OCI-LY1 (cell line): ENCODE results near the gene PRMT2.

Experiments
- H2AFZ ChIP-seq: fragments of 200-600 bp; sonication (generic), shearing (Covaris generic); 2 replicates; pipeline ENCODE4 v1.6.0; 2014; ENCODE audit warnings: antibody characterized with exemption, mild to moderate bottlenecking, low read length
- H3F3A ChIP-seq: fragments of 200-600 bp; sonication (generic), shearing (Covaris generic); 2 replicates; pipeline ENCODE4 v1.6.0; 2014; ENCODE audit warnings: mild to moderate bottlenecking, antibody characterized with exemption, low read length, moderate library complexity; ENCODE audit not compliant: insufficient read depth
- H3K27ac ChIP-seq: fragments of 200-600 bp; sonication (generic); 2 replicates; pipeline ENCODE4 v1.5.1; 2014; ENCODE audit warnings: low read length, mixed run types, mild to moderate bottlenecking, low read depth; ENCODE audit not compliant: poor library complexity, severe bottlenecking
- H3K27me3 ChIP-seq: fragments of 200-600 bp; sonication (generic); 2 replicates; pipeline ENCODE4 v1.6.0; 2014; ENCODE audit warnings: antibody characterized with exemption, mild to moderate bottlenecking, low read length, moderate library complexity; ENCODE audit not compliant: insufficient read depth
- H3K36me3 ChIP-seq: fragments of 200-600 bp; sonication (generic); 2 replicates; pipeline ENCODE4 v1.6.1; 2014; ENCODE audit warnings: mild to moderate bottlenecking, antibody characterized with exemption, low read length, moderate library complexity, mixed read lengths; ENCODE audit not compliant: insufficient read depth
- H3K4me1 ChIP-seq: fragments of 200-600 bp; sonication (generic); 2 replicates; pipeline ENCODE4 v1.5.1; 2014; ENCODE audit warnings: mild to moderate bottlenecking, low read length, moderate library complexity; ENCODE audit not compliant: insufficient read depth, severe bottlenecking
- H3K4me2 ChIP-seq: fragments of 200-600 bp; sonication (generic), shearing (Covaris generic); 2 replicates; pipeline ENCODE4 v1.6.1; 2014; ENCODE audit warnings: low read length
- H3K4me3 ChIP-seq: fragments of 200-600 bp; sonication (generic); 2 replicates; pipeline ENCODE4 v1.5.1; 2014; ENCODE audit warnings: low read length, low read depth, mild to moderate bottlenecking, mixed read lengths; ENCODE audit not compliant: poor library complexity, severe bottlenecking
- H3K79me2 ChIP-seq: fragments of 200-600 bp; shearing (Covaris generic); 2 replicates; pipeline ENCODE4 v1.6.1; 2016; ENCODE audit warnings: mixed run types, low read length, mixed read lengths; ENCODE audit not compliant: insufficient read depth
- H3K9ac ChIP-seq: fragments of 200-600 bp; sonication (generic), shearing (Covaris generic); 2 replicates; pipeline ENCODE4 v1.6.1; 2014; ENCODE audit warnings: mild to moderate bottlenecking, low read length, mixed read lengths
- H3K9me2 ChIP-seq: fragments of 200-600 bp; sonication (generic), shearing (Covaris generic); 2 replicates; pipeline ENCODE4 v1.6.1; 2014; ENCODE audit warnings: low read depth, mild to moderate bottlenecking, low read length, mixed read lengths
- H3K9me3 ChIP-seq: fragments of 200-600 bp; shearing (Covaris generic); 2 replicates; pipeline ENCODE4 v1.6.1; 2014; ENCODE audit warnings: low read length, mixed read lengths
- H4K20me1 ChIP-seq: fragments of 200-600 bp; sonication (generic), shearing (Covaris generic); 2 replicates; pipeline ENCODE4 v1.6.0; 2016; ENCODE audit warnings: mild to moderate bottlenecking, low read length; ENCODE audit not compliant: insufficient read depth
- EZH2 ChIP-seq: fragments of 200-600 bp; sonication (generic), shearing (Covaris generic); IDR thresholded peaks from 2 replicates; pipeline ENCODE4 v1.8.0; 2017; ENCODE audit warnings: borderline replicate concordance, mixed run types, mild to moderate bottlenecking, antibody characterized with exemption, low read length, moderate library complexity, mixed read lengths
- TF ChIP-seq, protein P1 (sequence below): fragments of 200-600 bp; sonication (generic), shearing (Covaris generic); IDR thresholded peaks from 2 replicates; pipeline ENCODE4 v1.5.1; 2017; ENCODE audit warnings: mild to moderate bottlenecking, antibody characterized with exemption, low read length, moderate library complexity, mixed read lengths

Gene PRMT2

DNA sequence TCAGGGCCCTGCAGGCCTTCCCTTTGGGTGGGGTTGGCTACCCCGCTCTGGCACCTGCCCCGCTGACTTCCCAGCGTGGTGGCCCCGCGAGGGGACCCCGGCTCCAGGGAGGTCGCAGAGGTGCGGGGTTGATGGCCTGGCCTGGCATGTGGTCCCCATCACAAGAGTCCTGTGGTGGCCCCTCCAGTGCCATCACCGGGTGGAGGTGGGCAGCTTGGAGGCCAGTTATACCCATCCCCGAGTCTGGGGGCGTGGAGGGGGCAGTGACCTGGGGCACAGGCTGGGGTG is 26.8 kb downstream of the PRMT2 start:
- H3F3A ChIP-seq, result no peaks in the 10 kb centered on the region
- H3K4me1 ChIP-seq, result no peaks in the 10 kb centered on the region
- no peak for TF ChIP-seq EZH2
- TF ChIP-seq, protein P1, sequence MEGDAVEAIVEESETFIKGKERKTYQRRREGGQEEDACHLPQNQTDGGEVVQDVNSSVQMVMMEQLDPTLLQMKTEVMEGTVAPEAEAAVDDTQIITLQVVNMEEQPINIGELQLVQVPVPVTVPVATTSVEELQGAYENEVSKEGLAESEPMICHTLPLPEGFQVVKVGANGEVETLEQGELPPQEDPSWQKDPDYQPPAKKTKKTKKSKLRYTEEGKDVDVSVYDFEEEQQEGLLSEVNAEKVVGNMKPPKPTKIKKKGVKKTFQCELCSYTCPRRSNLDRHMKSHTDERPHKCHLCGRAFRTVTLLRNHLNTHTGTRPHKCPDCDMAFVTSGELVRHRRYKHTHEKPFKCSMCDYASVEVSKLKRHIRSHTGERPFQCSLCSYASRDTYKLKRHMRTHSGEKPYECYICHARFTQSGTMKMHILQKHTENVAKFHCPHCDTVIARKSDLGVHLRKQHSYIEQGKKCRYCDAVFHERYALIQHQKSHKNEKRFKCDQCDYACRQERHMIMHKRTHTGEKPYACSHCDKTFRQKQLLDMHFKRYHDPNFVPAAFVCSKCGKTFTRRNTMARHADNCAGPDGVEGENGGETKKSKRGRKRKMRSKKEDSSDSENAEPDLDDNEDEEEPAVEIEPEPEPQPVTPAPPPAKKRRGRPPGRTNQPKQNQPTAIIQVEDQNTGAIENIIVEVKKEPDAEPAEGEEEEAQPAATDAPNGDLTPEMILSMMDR, result no peak
- no peak overlapping the region for H3K4me3 ChIP-seq
- no peak overlapping the region for H3K9ac ChIP-seq
- no peak overlapping the region for H2AFZ ChIP-seq
- H3K9me2 ChIP-seq, result no peaks in the 10 kb centered on the region
- H4K20me1 ChIP-seq, result no peaks in the 10 kb centered on the region
- no peak overlapping the region for H3K4me2 ChIP-seq
- H3K27ac ChIP-seq, result no peak overlapping the region
- no peaks in the 10 kb centered on the region for H3K27me3 ChIP-seq
- no peaks in the 10 kb centered on the region for H3K79me2 ChIP-seq
- H3K36me3 ChIP-seq, result no peaks in the 10 kb centered on the region; the same call in 1 of the 2 replicates
- H3K9me3 ChIP-seq, result no peaks in the 10 kb centered on the region

DNA sequence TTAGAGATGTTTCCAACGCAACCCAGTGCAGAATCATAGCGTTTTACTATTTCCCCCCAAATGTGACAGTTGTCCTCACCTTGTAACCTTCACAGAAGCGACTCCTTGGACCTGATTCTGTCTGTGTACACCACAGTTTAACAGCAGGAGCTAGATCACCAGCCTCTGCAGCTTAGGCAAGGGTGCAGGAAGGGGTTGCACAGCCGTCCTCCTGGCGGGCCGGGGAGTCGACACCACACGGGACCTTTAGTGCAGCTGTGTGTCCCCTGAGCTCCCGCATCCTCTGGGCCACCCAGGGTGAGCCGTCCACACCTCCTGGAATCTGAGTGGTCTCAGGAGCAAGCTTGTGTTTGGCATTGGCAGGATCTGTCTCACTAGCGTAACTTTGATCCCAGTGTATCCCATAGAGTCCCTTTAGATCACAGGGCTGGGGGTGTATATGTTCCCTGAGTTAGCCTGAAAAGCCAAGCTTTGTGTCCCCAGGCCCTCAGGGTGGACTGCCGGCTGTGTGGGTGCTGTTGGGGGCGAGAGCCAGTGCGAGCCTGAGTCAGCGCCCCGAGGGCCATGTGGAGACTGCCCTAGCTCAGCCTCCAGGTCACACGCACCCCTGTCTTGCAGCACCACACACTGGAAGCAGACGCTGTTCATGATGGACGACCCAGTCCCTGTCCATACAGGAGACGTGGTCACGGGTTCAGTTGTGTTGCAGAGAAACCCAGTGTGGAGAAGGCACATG is 27.5 kb downstream of the PRMT2 start:
- Histone ChIP-seq H3K9ac (no peak overlapping the region), H3K79me2 (no peaks in the 10 kb centered on the region), H3K36me3 (no peaks in the 10 kb centered on the region), H4K20me1 (no peaks in the 10 kb centered on the region), H3K4me2 (no peak overlapping the region), H3K27me3 (no peaks in the 10 kb centered on the region; the same call in 1 of the 2 replicates), H3K9me3 (no peaks in the 10 kb centered on the region), H3K27ac (no peak overlapping the region), H3K9me2 (no peaks in the 10 kb centered on the region), H3K4me3 (no peak overlapping the region), H3F3A (no peaks in the 10 kb centered on the region), H2AFZ (no peak overlapping the region), H3K4me1 (peaks cover 1% of the 10 kb centered on the region)
- TF ChIP-seq, protein P1, result no peak
- no peak for TF ChIP-seq EZH2

DNA sequence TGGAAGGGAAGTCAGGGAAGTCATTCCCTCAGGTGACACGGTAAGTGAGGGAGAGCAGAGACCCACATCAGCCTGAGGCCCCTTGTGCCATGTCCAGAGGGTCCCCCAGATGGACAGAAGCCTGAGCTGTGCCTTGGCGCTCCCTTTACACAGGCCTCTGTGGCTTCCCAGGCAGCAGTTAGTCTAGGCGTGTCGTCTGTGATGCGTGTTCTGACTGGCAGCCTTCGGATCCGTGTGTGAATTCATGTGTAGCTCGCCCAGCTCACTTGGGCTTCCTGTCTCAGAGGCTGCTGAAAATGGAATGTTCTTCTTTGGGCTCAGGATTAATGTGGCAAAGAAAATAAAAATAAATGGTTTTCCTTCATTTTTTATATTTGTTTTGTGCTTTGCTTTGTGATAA is 28.3 kb downstream of the PRMT2 start:
- no peak for TF ChIP-seq EZH2
- TF ChIP-seq, protein P1, result no peak
- Histone ChIP-seq H3K4me1 (peaks cover 5% of the 10 kb centered on the region), H2AFZ (no peak overlapping the region), H3K27ac (no peak overlapping the region), H3K27me3 (no peaks in the 10 kb centered on the region; the same call in 1 of the 2 replicates), H3K36me3 (no peaks in the 10 kb centered on the region), H3K9me3 (no peaks in the 10 kb centered on the region), H3F3A (no peaks in the 10 kb centered on the region), H3K4me3 (no peak overlapping the region), H3K4me2 (no peak overlapping the region), H3K79me2 (no peaks in the 10 kb centered on the region), H3K9ac (no peak overlapping the region), H4K20me1 (no peaks in the 10 kb centered on the region), H3K9me2 (no peaks in the 10 kb centered on the region)
